Breast epithelium (tissue), 3 donors: ENCODE data around the gene NUP210L.

Source experiments
- POLR2A ChIP-seq: fragments of 450-650 bp; IDR thresholded peaks from one replicate; pipeline ENCODE4 v1.6.1; 2016; ENCODE audit warnings: antibody characterized with exemption, mild to moderate bottlenecking, moderate library complexity
- TF ChIP-seq, protein P1 (sequence below), 3 donors: fragments of 450-650 bp; IDR thresholded peaks; one replicate each; pipeline ENCODE4 v1.5.1; 2016 to 2017; ENCODE audit warnings: antibody characterized with exemption in 3 of 3, mild to moderate bottlenecking in 3 of 3, moderate library complexity in 3 of 3

DNA sequence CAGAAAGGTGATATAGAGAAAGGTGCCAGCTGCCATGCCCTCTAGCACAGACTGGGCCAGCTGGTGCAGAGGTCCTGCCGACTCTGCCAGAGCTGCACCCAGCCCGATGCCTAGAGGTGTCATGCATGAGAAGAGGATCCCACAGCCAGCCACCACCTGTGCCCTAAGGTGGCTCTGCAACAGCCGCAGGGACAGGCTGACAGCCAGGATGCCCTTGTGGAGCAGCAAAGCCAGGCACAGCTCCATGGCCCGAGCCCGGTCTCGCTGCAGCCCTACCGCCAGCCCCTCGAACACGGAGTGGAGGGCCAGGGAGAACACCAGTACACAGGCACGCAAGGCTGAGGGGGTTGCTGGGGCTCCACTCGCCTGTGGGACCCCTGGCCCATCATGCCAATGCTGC, 194.7 kb downstream of the NUP210L start:
- TF ChIP-seq POLR2A, result no peak
- TF ChIP-seq, protein P1, sequence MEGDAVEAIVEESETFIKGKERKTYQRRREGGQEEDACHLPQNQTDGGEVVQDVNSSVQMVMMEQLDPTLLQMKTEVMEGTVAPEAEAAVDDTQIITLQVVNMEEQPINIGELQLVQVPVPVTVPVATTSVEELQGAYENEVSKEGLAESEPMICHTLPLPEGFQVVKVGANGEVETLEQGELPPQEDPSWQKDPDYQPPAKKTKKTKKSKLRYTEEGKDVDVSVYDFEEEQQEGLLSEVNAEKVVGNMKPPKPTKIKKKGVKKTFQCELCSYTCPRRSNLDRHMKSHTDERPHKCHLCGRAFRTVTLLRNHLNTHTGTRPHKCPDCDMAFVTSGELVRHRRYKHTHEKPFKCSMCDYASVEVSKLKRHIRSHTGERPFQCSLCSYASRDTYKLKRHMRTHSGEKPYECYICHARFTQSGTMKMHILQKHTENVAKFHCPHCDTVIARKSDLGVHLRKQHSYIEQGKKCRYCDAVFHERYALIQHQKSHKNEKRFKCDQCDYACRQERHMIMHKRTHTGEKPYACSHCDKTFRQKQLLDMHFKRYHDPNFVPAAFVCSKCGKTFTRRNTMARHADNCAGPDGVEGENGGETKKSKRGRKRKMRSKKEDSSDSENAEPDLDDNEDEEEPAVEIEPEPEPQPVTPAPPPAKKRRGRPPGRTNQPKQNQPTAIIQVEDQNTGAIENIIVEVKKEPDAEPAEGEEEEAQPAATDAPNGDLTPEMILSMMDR (IDR thresholded peaks at IDR 0.05), result no peak
